Hematopoietic multipotent progenitor cell treated with erythropoietin and hydrocortisone succinate and interleukin-3 and kit ligand, for 17 days (in vitro differentiated cells): ENCODE data around the gene DIPK1A.
"Not testable (repeated sequence)": the region's sequence is repeated elsewhere in the genome, so short reads cannot be mapped to it uniquely, and the experiment has no call there.

Experiments
- DNase-seq: peaks from one replicate; pipeline ENCODE4 v3.0.0-alpha.2; 2015; ENCODE audit warnings: low spot score

The DIPK1A gene

GRCh38 chr1:92980732-92981647 lies 19.7 kb upstream of the DIPK1A start:
- no peak for DNase-seq

- no peak for DNase-seq
Observed at GRCh38 chr1:92975551-92976232, 14.4 kb upstream of the DIPK1A start.

- not testable (repeated sequence) for DNase-seq
Observed at GRCh38 chr1:92974112-92974511, 12.8 kb upstream of the DIPK1A start.

- no peak for DNase-seq
Observed at GRCh38 chr1:92973203-92973897, 12.1 kb upstream of the DIPK1A start.

- DNase-seq, result no peak
Observed at GRCh38 chr1:92972409-92973129, 11.3 kb upstream of the DIPK1A start.

- DNase-seq, result not testable (repeated sequence)
Observed at GRCh38 chr1:92971932-92972331, 10.7 kb upstream of the DIPK1A start.

- DNase-seq, result no peak
Observed at GRCh38 chr1:92970990-92971689, 9.9 kb upstream of the DIPK1A start.

- no peak for DNase-seq
Observed at GRCh38 chr1:92969517-92969916, 8.3 kb upstream of the DIPK1A start.

- DNase-seq, result no peak
Observed at GRCh38 chr1:92968138-92969032, 7.1 kb upstream of the DIPK1A start.

- DNase-seq, result no peak
Observed at GRCh38 chr1:92964998-92965397, 3.7 kb upstream of the DIPK1A start.

GRCh38 chr1:92964316-92964715 lies 3.1 kb upstream of the DIPK1A start:
- DNase-seq, result no peak

- no peak for DNase-seq
Observed at GRCh38 chr1:92961896-92962752, 862 bp upstream of the DIPK1A start.

- DNase-seq, result no peak
Observed at GRCh38 chr1:92960395-92961130, 699 bp downstream of the DIPK1A start.

- DNase-seq, result no peak
Observed at GRCh38 chr1:92958203-92958970, 2.9 kb downstream of the DIPK1A start.

- no peak for DNase-seq
Observed at GRCh38 chr1:92957030-92957734, 4.1 kb downstream of the DIPK1A start.

- DNase-seq, result no peak
Observed at GRCh38 chr1:92956254-92957029, 4.8 kb downstream of the DIPK1A start.
